Measurements from ENCODE around the gene ELK3. TPM values are rescaled to one million over a fixed set of nuclear protein-coding genes. Genes with fewer than 3 reads are reported as not detected.
A peak's percentile ranks its signal among the peaks of the same experiment; 100 is the strongest.

Gene ELK3
- 15.1 and 17.8 TPM in 2 replicates for total RNA-seq (2014; rRNA removed; shearing (Covaris generic))

- peak; percentile 58 for DNase-seq (ENCODE audit: low spot score)
Measured at GRCh38 chr12:96193725-96194575, at the start of gene ELK3. TSS of gene ELK3 (plus strand) at chr12:96194375.

GRCh38 chr12:96146747-96147146, 47.4 kb upstream of the ELK3 start:
- DNase-seq (ENCODE audit: low spot score), result no peak

GRCh38 chr12:96150442-96150841, 43.7 kb upstream of the ELK3 start:
- no peak for DNase-seq (ENCODE audit: low spot score)

GRCh38 chr12:96152164-96152563, 42.0 kb upstream of the ELK3 start:
- no peak for DNase-seq (ENCODE audit: low spot score)

- DNase-seq (ENCODE audit: low spot score), result no peak
Measured at GRCh38 chr12:96153131-96153725, 40.9 kb upstream of the ELK3 start.

GRCh38 chr12:96155181-96155580, 39.0 kb upstream of the ELK3 start:
- DNase-seq (ENCODE audit: low spot score), result no peak

- no peak for DNase-seq (ENCODE audit: low spot score)
Measured at GRCh38 chr12:96155781-96156180, 38.4 kb upstream of the ELK3 start.

GRCh38 chr12:96156211-96156610, 38.0 kb upstream of the ELK3 start:
- no peak for DNase-seq (ENCODE audit: low spot score)

- DNase-seq (ENCODE audit: low spot score), result no peak
Measured at GRCh38 chr12:96157427-96157826, 36.7 kb upstream of the ELK3 start.

- DNase-seq (ENCODE audit: low spot score), result no peak
Measured at GRCh38 chr12:96164951-96165811, 29.0 kb upstream of the ELK3 start.

- no peak for DNase-seq (ENCODE audit: low spot score)
Measured at GRCh38 chr12:96166765-96167164, 27.4 kb upstream of the ELK3 start.

- DNase-seq (ENCODE audit: low spot score), result no peak
Measured at GRCh38 chr12:96167492-96167891, 26.7 kb upstream of the ELK3 start.

GRCh38 chr12:96170328-96170727, 23.8 kb upstream of the ELK3 start:
- no peak for DNase-seq (ENCODE audit: low spot score)

- DNase-seq (ENCODE audit: low spot score), result no peak
Measured at GRCh38 chr12:96170762-96171161, 23.4 kb upstream of the ELK3 start.

GRCh38 chr12:96171905-96172304, 22.3 kb upstream of the ELK3 start:
- no peak for DNase-seq (ENCODE audit: low spot score)

GRCh38 chr12:96172981-96173380, 21.2 kb upstream of the ELK3 start:
- no peak for DNase-seq (ENCODE audit: low spot score)

- no peak for DNase-seq (ENCODE audit: low spot score)
Measured at GRCh38 chr12:96176575-96176974, 17.6 kb upstream of the ELK3 start.

GRCh38 chr12:96177013-96177412, 17.2 kb upstream of the ELK3 start:
- DNase-seq (ENCODE audit: low spot score), result no peak

- no peak for DNase-seq (ENCODE audit: low spot score)
Measured at GRCh38 chr12:96183734-96184370, 10.3 kb upstream of the ELK3 start.

- DNase-seq (ENCODE audit: low spot score), result no peak
Measured at GRCh38 chr12:96185914-96186313, 8.3 kb upstream of the ELK3 start.

- no peak for DNase-seq (ENCODE audit: low spot score)
Measured at GRCh38 chr12:96186607-96187301, 7.4 kb upstream of the ELK3 start.
